GM18870 (cell line): ENCODE measurements around the gene BRMS1L.

Source experiments
- ATAC-seq: cut with Tn5 transposase; IDR thresholded peaks from one replicate; pipeline ENCODE4 v1.9.1; 2021; ENCODE audit warnings: moderate library complexity; ENCODE audit not compliant: unreplicated experiment

The BRMS1L gene

DNA sequence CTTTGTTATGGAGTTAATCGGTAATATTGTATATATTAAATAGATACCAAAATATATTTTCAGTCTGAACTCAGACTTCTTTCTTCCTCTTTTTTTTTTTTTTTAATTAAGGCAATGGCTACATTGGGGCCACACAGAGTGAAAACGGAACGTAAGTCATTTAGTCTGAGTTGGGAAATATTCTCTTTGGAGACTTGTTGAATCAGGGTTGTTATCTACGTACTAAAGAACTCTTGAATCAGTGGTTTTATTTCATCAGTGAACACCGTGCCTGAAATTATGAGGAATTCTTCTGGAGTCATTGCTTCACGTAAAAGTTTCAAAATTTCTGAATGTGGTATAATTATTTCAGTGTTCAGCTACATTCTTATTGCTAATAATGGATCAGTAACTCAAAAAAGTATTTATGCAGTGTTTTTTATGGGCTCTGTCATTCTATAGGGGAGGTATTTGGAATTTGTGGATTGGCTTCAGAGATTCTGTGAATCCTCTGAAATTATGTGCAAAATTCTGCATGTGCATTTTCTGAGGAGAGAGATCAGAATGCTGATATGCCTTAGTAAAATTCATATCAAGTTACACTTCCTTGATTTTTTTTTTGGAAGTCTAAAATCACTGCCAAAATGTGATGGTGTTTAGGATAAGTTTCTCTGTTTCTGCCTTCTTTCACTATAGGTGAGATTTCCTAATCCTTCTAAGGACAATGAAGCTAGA, 39.6 kb downstream of the BRMS1L start:
- ATAC-seq: no peak

DNA sequence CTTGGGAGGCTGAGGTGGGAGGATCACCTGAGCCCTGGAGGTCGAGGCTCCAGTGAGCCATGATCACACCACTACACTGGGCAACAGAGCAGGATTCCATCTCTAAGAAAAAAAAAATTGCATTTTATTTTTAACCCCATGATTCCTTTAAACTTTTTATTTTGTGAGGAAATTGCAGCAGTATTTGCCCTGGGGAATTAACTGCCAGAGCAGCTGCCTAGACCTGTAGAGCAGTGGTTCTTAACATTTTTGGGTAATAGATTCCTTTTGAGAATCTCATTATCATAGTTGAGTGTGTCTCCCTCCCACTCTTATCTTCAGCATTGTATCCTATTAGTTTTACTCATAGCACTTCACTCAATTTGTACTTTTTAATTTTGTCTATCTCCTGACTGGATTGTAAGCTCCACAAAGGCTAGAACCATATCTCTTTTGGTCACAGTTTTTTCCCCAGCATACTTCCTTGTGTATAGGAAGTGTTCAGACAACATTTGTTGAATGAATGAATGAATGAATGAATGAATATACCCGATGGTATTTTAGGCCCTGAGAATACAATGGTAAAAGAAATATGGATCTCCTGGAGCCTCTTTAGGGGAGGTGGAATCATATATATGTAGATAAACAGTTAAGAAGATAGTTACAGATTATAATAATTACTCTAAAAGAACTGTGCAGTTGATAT, 40.6 kb downstream of the BRMS1L start:
- ATAC-seq: no peak

DNA sequence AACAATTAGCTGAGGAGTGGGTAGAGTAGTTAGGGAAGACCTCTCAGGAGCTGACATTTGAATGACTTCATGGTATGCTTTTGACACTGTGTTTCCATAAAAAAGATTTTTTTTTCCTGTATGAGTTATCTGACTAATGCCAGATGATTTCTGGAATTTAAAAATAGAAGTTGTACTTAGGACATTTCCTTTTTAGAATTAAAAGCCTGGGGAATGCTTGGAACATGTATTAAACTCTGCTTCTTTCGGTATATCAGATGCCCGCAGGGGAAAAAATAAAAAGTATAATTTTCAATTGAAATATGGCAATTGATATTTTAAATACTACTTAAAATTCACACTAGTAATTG, 41.1 kb downstream of the BRMS1L start:
- no peak for ATAC-seq

DNA sequence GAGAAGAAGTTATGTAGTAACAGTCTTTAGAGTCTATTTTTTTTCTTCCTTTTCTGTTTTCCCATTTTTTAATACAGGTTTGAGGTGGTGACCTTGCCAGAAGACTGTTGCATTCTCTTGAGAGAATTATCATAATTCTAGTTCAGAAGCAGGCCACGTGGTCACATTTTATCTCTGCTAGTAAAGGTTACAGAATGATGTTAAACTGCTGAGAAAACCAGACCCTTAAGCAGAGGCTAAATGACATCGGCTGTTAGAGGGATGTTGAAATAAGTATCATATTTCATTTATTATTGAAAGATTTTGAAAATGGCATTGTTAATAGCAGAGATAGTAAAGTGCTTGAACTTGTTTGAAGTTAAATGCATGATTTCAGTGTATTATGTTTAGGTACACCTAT, 49.2 kb downstream of the BRMS1L start:
- no peak for ATAC-seq

DNA sequence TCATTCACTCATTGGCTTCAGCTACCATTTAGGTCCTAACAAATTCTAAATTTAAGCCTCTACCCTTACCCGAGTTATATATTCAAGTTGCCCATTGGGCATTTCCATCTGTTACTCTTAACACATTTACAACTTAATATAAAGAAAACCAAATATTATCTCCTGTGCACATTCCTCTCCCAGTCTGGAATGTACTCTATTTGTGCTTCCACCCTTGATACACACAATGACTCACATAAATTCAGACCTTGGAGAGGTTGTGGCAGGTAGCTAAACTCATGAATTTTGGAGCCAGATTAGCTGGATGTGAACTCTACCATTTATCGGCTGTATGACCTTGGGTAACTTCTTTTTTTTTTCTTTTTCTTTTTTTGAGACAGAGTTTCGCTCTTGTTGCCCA, 51.1 kb downstream of the BRMS1L start:
- ATAC-seq: no peak

DNA sequence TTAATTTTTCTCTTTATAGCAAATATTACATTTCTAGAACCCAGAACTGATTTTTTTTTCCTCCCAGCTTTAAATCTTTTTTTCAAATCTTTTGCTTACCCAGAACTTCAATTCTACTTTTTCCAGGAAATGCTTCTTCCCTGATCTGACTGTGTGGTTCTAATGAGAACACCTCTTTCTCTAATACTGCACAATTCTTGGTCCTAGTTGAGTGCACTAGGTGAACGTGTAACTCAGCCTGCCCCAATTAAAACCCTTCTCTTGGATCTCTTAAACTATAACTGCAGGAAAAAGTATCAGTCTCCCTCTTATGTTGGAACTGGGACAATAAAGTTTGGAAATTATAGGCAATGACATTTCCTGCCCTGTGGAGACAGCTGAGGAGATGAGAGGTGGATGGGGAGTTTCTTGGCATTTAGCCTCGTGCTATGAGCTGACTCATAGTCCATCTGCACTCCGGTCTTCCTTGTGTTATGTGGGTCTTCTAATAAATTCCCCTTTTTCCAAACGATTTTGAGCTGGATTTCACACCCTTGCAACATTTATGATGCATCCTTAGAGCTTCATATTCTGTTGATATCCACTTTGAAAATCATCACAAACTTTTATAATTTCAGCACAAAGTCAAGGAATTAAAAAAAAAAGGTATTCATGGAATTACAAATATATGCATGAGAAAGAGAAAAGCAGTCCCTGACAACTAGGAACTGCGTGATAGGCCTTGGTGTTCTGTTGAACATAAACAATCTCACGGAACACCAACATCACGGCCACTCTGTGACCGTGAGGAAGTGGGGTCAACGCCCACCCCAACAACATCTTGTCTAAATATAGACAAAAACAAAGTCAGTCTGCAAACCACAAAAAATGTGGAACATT, 52.4 kb downstream of the BRMS1L start:
- no peak for ATAC-seq

DNA sequence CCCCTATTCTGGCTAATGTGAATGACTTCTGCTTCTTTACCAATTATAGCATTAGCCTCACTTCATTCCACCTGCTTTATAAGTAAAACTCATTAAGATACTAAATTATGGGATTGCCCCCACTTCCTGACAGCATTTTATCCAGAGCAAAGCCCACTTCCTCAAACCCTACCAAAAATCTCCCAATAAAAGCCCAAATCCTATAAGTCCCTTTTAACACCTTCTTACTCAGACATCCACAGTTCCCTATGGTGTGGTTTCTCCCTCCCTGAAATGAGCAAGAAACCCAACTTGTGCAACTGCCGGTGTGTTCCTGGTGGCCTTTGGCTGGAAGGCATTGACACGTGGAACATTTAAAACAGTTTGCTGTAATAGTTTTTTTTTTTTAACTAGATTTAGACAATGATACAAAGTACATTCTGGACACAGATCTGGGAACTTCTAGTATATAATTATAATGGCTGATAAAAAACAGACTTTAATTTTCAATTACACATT, 53.1 kb downstream of the BRMS1L start:
- ATAC-seq: no peak

DNA sequence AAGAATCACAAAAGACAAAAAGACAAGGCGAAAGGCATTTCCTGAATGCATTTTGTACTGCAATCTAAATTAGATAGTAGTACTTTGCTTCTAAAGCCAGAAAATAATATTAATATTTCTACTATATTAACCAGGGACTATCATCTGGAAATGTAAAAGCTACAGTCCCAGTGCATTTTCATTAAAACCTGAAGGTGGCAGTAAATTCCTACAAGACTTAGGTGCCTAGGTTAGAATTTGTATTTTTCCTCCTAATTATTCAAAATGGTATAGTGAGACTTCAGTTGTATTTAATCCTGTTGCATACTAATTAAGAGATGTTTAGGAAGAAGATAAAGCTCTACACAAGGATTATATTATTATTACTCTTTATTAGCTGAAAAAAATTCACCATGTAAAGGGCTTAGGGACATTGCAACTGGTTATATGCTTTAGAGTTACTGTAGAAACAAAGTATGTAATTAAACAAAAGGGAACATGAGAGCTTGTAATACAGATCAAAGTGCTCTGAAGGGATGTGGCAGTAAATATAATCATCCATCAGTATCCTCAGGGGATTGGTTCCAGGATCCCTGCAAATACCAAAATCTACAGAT, 53.6 kb downstream of the BRMS1L start:
- ATAC-seq: no peak

DNA sequence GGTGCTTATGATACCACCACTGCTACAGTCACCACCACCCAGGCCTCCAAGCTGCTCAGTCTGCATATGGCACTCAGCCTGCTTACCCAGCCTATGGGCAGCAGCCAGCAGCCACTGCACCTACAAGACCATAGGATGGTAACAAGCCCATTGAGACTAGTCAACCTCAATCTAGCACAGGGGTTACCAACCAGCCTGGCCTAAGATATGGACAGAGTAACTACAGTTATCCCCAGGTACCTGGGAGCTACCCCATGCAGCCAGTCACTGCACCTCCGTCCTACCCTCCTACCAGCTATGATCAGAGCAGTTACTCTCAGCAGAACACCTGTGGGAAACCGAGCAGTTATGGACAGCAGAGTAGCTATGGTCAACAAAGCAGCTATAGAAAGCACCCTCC, 55.1 kb downstream of the BRMS1L start:
- no peak for ATAC-seq

DNA sequence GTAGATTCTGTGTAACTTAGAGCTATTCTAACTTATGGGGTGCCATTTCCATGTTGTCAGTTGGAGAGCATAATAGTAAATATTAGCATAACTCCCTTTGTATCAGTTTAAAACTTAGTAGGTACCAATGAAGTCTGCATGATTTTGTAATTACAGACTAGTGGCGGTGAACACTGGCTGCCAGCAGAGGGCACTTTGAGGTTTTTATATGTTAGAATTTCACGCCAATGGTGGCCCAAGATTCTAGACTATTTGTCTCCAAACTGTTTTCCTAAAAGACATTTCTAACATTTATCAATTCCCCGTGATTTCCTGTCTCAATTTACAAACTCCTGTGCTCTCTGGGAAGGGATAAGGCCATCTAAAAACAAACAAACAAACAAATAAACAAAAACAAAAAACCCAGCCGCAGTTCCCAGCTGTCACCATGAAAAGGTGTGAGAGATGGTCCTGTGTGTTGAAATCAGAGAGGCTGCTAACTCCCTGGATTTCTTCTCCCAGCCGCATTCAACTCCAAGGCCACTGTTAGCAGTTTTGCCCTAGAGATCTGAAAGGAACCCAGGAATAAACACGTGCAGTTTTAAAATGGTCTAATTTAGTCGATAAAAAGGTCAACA, 57.6 kb downstream of the BRMS1L start:
- ATAC-seq: no peak

DNA sequence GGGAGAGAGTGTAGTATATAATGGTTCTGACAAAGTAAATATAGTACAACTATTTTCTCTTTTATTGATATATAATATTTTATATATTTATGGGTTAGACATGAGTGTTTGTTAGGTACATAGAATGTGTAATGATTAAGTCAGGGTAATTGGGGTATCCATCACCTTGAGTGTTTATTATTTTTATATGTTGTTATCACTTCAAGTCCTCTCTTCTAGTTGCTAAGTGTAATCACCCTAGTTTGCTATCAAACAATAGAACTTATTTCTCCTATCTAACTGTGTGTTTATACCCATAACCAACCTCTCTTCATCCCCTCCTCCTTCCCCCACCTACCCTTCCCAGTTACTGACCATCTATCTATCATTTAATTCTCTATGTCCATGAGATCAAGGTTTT, 64.2 kb downstream of the BRMS1L start:
- ATAC-seq: no peak

DNA sequence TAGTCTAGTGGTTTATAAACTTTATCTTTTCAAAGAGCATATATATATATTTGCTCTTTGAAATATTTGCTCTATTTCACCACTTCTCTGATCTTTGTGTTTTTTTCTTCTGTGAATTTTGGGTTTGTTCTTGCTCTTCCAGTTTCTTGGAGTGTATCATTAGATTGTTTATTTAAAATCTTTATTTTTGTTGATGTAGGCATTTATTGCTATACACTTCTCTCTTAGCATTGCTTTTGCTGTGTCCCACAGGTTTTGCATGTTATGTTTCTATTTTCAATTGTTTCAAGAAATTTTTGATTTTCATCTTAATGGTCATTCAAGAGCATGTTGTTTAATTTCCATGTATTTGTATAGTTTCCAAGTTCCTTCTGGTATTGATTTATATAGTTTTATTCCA, 69.1 kb downstream of the BRMS1L start:
- ATAC-seq: no peak

DNA sequence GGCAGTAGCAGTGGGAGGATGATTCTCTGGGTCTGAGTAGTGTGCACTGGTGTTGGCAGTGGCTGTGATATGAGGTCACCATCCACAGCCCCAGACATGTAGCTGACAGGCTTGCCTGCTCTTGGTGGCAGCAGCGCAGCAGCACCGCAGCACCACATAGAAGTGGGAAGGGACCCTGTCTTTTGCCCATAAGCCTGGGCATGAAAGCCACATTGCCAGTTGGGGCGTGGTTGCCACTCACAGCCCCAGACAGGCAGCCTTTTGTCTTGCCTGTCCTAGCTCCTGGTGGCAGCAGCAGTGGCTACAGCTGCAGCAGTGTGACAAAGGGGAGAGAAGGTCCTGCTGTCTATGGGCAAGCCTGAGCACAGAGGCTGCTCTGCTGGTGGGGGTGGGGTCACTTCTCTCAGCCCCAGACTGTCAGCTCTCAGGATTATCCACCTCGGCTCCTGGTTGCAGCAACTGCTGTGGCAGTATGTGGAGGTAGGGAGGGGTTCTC, 71.5 kb downstream of the BRMS1L start:
- no peak for ATAC-seq

DNA sequence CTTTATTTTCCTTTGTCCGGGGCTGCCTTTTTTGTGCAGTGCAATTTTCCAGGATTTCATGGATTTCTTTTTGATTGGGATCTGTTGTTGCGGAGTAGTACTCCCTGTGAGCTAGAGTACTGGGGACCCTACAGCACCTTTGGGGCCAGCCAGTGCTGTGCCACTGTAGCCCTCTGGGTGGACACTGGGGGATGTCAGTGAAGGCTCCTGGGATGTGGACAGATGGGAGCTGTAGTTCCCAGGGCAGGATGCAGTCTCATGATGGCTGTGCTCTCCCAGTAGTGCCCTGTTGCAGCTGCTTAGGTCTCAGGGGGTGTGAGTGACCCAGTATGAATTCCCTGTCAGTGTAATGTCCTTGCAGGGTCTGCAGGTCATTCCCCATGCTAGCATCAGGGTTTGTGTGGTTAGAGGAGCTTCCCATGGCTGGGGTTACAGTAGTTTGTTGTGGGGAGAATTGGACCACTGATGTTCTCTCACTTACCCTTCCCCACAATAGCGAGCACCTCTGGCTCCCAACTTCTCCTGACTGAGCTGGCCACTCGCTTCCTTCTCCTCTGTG, 72.2 kb downstream of the BRMS1L start:
- no peak for ATAC-seq

DNA sequence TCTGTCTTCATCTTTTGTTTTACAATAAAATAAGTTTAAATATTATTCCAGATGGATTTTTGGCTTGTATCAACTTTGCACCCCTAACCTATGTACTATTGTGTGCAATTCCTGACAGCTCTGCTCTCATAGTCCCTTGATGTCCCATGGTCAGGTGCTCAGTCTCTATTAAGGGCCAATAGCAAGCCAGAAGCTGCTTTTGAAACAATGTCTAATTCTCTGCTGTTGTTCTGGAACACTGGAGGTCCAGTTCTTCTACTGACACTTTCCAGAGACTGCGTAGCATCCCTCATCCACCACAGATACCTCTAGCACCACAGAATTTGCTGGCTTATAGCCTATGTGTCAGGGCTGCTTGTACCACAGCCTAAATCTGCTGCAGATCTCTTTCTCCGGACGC, 74.6 kb downstream of the BRMS1L start:
- no peak for ATAC-seq

DNA sequence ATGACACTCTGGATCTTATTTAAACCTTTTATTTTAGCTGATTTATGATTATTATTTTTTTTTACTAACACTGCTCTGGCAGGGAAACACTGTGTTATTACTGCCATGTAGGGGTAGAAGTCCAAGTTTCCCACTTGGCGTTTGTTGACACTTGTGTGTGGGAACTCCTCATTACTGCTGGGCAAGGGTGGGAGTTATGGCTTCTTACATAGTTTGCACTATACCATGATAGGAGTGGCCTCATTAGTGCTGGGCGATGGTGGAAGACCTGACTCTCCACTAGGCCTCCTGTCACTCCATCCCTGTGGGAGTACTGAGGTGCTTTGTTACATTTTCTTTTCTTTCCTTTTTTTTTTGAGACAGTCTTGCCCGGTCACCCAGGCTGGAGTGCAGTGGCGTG, 83.5 kb downstream of the BRMS1L start:
- no peak for ATAC-seq

DNA sequence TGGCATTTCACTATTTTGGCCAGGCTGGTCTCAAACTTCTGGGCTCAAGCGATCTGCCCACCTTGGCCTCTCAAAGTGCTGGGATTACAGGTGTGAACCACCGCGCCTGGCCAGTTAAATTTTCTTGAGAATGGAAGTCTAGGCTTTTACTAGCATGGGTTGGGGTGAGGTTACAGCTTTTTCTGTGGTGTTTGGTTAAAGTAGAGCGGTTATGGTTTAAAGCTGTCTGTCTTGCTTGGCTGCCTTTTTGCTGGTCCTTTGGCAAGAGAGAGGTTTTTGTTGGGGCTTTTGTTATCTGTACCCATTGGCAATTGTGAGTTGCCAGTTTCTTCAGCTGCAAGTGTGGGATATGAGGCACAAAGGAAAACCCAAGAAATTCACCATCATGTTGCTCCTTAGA, 84.1 kb downstream of the BRMS1L start:
- no peak for ATAC-seq

DNA sequence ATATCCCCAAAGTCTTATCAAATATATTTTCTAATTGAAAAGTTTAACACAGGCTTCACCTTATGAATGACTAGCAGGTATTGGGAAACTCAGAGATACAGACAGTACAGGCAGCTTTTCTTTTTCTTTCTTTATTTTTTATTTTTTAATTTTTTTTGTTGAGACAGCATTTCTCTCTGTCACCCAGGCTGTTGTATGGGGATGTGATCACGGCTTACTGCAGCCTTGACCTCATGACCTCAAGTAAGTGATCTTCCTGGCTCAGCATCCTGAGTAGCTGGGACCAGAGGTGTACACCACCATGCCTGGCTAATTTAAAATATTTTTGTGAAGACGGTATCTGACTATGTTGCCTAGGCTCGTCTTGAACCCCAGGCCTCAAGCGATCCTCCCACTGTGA, 85.0 kb downstream of the BRMS1L start:
- no peak for ATAC-seq

DNA sequence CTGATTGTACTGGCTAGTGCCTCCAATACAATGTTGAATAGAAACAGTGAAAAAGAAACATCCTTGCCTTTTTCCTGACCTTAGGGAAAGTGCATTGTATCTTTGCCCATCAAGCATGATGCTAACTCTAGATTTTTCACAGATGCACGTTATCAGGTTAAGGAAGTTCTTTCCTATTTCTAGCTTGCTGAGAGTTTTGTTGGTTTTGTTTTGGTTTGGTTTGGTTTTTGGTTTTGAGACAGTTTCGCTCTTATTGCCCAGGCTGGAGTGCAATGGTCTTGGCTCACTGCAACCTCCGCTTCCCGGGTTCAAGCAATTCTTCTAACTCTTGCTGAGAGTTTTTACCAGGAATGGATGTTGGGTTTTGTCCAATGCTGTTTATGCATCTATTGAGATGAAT, 89.0 kb downstream of the BRMS1L start:
- ATAC-seq: no peak

DNA sequence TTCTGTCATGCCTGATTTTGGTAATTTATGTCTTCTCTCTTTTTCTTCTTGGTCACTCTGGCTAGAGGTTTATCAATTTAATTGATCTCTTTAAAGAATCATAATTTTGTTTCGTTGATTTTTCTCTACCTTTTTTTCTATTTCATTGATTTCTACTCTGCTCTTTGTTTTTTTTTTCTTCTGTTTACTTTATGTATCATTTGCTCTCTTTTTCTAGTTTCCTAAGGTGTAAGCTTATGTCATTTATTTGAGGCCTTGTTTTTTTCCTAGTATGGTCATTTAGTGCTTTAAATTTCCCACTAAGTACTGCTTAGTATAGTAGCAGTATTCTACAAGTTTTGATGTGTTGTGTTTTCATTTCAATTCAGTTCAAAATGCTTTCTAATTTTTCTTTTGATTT, 89.6 kb downstream of the BRMS1L start:
- ATAC-seq: no peak
